Activated T-helper 1 cell treated with anti-CD3 and anti-CD28 coated beads, Interleukin-12 subunit alpha, Interleukin-12 subunit beta, Interleukin-2, Interleukin-4 antibody, amounts not matched to agents 30 ng/mL and 10 ng/mL and 1 ng/mL, durations not matched to agents 14 hours and 24 hours and 36 hours (primary cell): Measurements from ENCODE around the gene FBXW7. TPM values are rescaled to one million over a fixed set of nuclear protein-coding genes. Genes with fewer than 3 reads are reported as not detected.

ENCODE experiments used
- DNase-seq: peaks from one replicate; pipeline ENCODE4 v3.0.0; 2021; ENCODE audit warnings: low spot score
- H3K27ac Mint-ChIP-seq: one replicate; pipeline ENCODE4 v1.8.0; 2021; ENCODE audit warnings: mild to moderate bottlenecking, mixed read lengths
- H3K27me3 Mint-ChIP-seq: one replicate; pipeline ENCODE4 v1.8.0; 2022; ENCODE audit warnings: mild to moderate bottlenecking, moderate library complexity, mixed read lengths; ENCODE audit not compliant: insufficient read depth
- H3K36me3 Mint-ChIP-seq: one replicate; pipeline ENCODE4 v1.8.0; 2021; ENCODE audit warnings: low read depth, mixed read lengths
- H3K4me1 Mint-ChIP-seq: one replicate; pipeline ENCODE4 v1.8.0; 2021; ENCODE audit warnings: low read depth, mixed read lengths
- H3K4me3 Mint-ChIP-seq: one replicate; pipeline ENCODE4 v1.8.0; 2021; ENCODE audit warnings: mild to moderate bottlenecking, moderate library complexity, mixed read lengths
- H3K9me3 Mint-ChIP-seq: one replicate; pipeline ENCODE4 v1.8.0; 2021; ENCODE audit warnings: mixed read lengths
- intact Hi-C: fragments of 100-400 bp; cut with micrococcal nuclease; formaldehyde crosslinking; loops from one replicate; pipeline ENCODE4 v1.15.1; 2024
- total RNA-seq: library from RNA; stranded (reverse); gene quantifications from 2 replicates; pipeline ENCODE4 v1.2.3, GENCODE V29; 2022

Gene FBXW7
- total RNA-seq, 1 donor from 2014 or later, result 53.3 TPM

DNA sequence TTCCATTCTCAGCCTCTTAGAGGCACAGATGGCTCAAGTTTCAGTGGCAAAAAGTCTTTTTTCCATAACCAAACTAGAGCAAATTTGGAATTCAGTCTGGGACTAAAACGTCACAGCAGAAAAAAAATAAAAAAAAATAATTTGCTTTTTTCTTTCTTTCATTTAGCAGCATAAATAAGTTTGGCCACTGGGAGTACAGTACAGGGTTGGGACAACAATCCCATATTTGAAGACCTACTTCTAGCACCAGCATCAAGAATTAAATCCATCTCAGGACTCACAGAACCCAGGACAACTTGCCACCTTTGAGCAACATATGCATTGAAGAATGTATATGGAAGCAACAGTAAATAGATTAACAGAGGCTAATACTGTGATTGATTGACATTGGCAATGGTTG, 214.0 kb downstream of the FBXW7 start:
- Mint-ChIP-seq H3K36me3 (peaks cover 42% of the 10 kb centered on the region), H3K9me3 (no peaks in the 10 kb centered on the region), H3K4me1 (peaks cover 11% of the 10 kb centered on the region), H3K27ac (no peak overlapping the region), H3K4me3 (no peak overlapping the region), H3K27me3 (no peaks in the 10 kb centered on the region)
- DNase-seq, result no peak
- intact Hi-C loops, result no loop called here

- Mint-ChIP-seq H3K27me3 (no peaks in the 10 kb centered on the region), H3K4me3 (no peak overlapping the region), H3K4me1 (peaks cover 11% of the 10 kb centered on the region), H3K27ac (no peak overlapping the region), H3K36me3 (peaks cover 42% of the 10 kb centered on the region), H3K9me3 (no peaks in the 10 kb centered on the region)
- intact Hi-C loops, result no loop called here
- no peak for DNase-seq
These were observed 214.5 kb downstream of the FBXW7 start for GRCh38 chr4:152321398-152321797.

GRCh38 chr4:152316969-152317368, 218.9 kb downstream of the FBXW7 start:
- H3K27me3 Mint-ChIP-seq, result no peaks in the 10 kb centered on the region
- no peak for DNase-seq
- H3K4me3 Mint-ChIP-seq, result no peak overlapping the region
- no peaks in the 10 kb centered on the region for H3K9me3 Mint-ChIP-seq
- intact Hi-C loops, result no loop called here
- H3K4me1 Mint-ChIP-seq, result no peaks in the 10 kb centered on the region
- no peak overlapping the region for H3K27ac Mint-ChIP-seq
- peaks cover 8% of the 10 kb centered on the region for H3K36me3 Mint-ChIP-seq

DNA sequence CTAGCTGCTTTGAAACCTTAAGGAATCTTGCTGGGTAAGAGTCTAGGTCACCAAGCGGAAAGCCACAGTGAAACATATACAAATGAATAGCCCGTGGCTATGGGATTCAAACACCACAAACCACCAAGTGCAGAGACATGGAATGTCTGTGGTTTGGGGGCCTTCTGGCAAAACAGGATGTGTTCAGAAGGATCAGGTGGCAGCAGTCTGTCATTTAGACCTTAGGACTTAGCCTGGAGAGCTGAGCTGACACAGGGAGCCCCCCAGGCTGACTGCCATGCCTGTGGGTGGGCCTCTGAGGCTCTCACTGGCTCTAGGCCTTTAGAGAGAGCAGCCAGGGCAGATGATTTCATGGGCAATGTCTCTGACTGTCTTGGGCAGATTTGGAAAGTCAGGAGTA, 225.6 kb downstream of the FBXW7 start:
- Mint-ChIP-seq H3K9me3 (no peaks in the 10 kb centered on the region), H3K27ac (no peak overlapping the region), H3K4me3 (no peak overlapping the region), H3K36me3 (no peaks in the 10 kb centered on the region), H3K27me3 (peaks cover 2% of the 10 kb centered on the region), H3K4me1 (no peaks in the 10 kb centered on the region)
- no peak for DNase-seq
- intact Hi-C loops, result no loop called here

DNA sequence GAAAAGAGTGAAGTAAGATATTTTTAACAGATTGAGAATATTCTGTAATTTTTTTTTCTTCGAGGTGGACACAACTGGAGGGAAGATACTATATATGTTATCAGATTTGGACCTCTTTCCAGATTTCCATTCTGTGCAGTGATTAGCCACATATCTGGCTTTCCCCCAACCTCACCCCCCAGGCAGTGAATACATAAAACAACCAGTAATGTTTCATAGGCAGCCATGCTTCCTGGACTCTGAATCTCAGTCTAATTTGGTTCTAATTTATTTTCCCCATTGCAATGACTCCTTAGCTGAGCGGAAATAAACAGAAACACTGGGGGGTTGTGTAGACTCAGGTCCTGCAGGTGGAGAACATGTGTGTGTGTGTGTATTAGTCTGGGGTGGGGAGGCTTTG, 226.5 kb downstream of the FBXW7 start:
- Mint-ChIP-seq H3K4me1 (no peaks in the 10 kb centered on the region), H3K4me3 (no peak overlapping the region), H3K9me3 (no peaks in the 10 kb centered on the region), H3K27ac (no peak overlapping the region), H3K27me3 (peaks cover 2% of the 10 kb centered on the region), H3K36me3 (no peaks in the 10 kb centered on the region)
- DNase-seq, result no peak
- intact Hi-C loops, result no loop called here

DNA sequence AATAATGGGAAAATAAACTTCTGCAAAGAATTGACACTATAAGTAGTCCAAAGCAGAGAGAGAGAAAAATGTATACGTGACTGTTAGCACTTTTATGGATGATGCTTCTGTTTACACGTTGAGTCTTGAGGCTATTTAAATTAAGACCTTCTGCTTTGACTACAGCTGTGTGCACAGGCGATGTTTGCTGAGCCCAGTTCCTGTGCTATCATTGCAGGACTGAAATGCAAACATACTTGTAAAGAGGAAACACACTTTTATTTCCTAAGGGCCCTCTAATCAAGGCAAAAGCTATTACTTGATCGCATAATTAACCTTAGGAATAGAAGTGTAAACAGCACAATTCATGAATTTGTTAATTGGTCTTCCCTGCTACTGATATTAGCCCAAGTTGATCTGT, 226.9 kb downstream of the FBXW7 start:
- Mint-ChIP-seq H3K27me3 (peaks cover 2% of the 10 kb centered on the region), H3K36me3 (no peaks in the 10 kb centered on the region), H3K9me3 (no peaks in the 10 kb centered on the region), H3K4me1 (no peaks in the 10 kb centered on the region), H3K4me3 (no peak overlapping the region), H3K27ac (no peak overlapping the region)
- intact Hi-C loops, result no loop called here
- DNase-seq, result no peak

GRCh38 chr4:152307669-152308068, 228.2 kb downstream of the FBXW7 start:
- Mint-ChIP-seq H3K4me3 (no peak overlapping the region), H3K27me3 (peaks cover 4% of the 10 kb centered on the region), H3K27ac (no peak overlapping the region), H3K9me3 (no peaks in the 10 kb centered on the region), H3K4me1 (no peaks in the 10 kb centered on the region), H3K36me3 (no peaks in the 10 kb centered on the region)
- intact Hi-C loops, result no loop called here
- DNase-seq, result no peak

GRCh38 chr4:152306541-152306940, 229.4 kb downstream of the FBXW7 start:
- no peak for DNase-seq
- no peaks in the 10 kb centered on the region for H3K9me3 Mint-ChIP-seq
- H3K4me1 Mint-ChIP-seq, result no peaks in the 10 kb centered on the region
- intact Hi-C loops, result no loop called here
- peaks cover 5% of the 10 kb centered on the region for H3K27me3 Mint-ChIP-seq
- no peak overlapping the region for H3K4me3 Mint-ChIP-seq
- H3K36me3 Mint-ChIP-seq, result no peaks in the 10 kb centered on the region
- no peak overlapping the region for H3K27ac Mint-ChIP-seq

GRCh38 chr4:152304220-152304619, 231.7 kb downstream of the FBXW7 start:
- no peaks in the 10 kb centered on the region for H3K9me3 Mint-ChIP-seq

DNA sequence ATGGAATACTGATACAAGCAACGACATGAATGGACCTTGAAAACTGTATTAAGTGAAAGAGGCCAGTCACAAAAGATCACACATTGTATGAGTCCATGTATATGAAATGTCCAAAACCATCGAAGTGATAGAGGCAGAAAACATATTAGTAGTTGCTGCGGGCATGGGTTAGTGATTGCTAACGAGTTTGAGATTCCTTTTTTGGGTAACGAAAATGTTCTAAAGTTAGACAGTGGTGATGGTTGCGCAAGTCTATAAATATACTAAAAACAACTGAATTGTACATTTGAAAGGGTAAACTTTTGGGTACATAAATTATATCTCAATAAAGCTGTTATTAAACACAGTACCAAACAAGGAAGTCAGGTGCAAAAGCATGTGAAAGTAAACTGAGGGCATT, 234.5 kb downstream of the FBXW7 start:
- no peak for DNase-seq
- intact Hi-C loops, result no loop called here
- no peak overlapping the region for H3K27ac Mint-ChIP-seq
- no peaks in the 10 kb centered on the region for H3K9me3 Mint-ChIP-seq
- H3K4me3 Mint-ChIP-seq, result no peak overlapping the region
- H3K27me3 Mint-ChIP-seq, result peaks cover 7% of the 10 kb centered on the region
- no peaks in the 10 kb centered on the region for H3K36me3 Mint-ChIP-seq
- no peaks in the 10 kb centered on the region for H3K4me1 Mint-ChIP-seq

More at GRCh38 chr4:152304220-152304619, 231.7 kb downstream of the FBXW7 start:
- H3K4me3 Mint-ChIP-seq, result no peak overlapping the region
- DNase-seq, result no peak
- peaks cover 10% of the 10 kb centered on the region for H3K27me3 Mint-ChIP-seq
- H3K4me1 Mint-ChIP-seq, result no peaks in the 10 kb centered on the region
- intact Hi-C loops, result no loop called here
- no peak overlapping the region for H3K27ac Mint-ChIP-seq
- H3K36me3 Mint-ChIP-seq, result no peaks in the 10 kb centered on the region

- Mint-ChIP-seq H3K9me3 (no peaks in the 10 kb centered on the region), H3K4me3 (no peak overlapping the region), H3K36me3 (no peaks in the 10 kb centered on the region), H3K27ac (no peak overlapping the region), H3K4me1 (no peaks in the 10 kb centered on the region), H3K27me3 (peaks cover 7% of the 10 kb centered on the region)
- no peak for DNase-seq
- intact Hi-C loops, result no loop called here
These were observed 236.3 kb downstream of the FBXW7 start for GRCh38 chr4:152299553-152299952.

- Mint-ChIP-seq H3K36me3 (no peaks in the 10 kb centered on the region), H3K27me3 (peaks cover 9% of the 10 kb centered on the region), H3K4me1 (no peaks in the 10 kb centered on the region), H3K9me3 (no peaks in the 10 kb centered on the region), H3K27ac (no peak overlapping the region), H3K4me3 (no peak overlapping the region)
- intact Hi-C loops, result no loop called here
- no peak for DNase-seq
These were observed 239.5 kb downstream of the FBXW7 start for GRCh38 chr4:152296386-152296785.

DNA sequence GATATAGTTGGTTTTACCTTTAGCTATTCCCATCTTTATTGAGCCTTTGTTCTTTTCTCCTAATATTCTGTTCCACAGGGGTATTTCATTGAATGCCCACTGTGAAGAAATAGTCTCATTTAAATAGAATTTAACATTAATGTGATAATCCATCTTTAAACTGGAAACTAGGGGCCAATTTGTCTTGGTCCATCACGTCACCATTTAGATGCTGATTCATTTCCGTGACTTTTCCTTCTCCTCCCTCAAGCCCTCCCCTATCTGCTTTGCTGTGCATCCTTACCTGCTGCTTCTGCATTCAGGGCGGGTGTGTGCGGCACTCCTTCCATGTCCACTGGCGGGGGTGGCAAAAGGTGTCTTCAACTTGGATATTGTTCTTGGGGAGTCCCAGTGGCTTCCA, 241.1 kb downstream of the FBXW7 start:
- no peak overlapping the region for H3K4me3 Mint-ChIP-seq
- no peak for DNase-seq
- peaks cover 8% of the 10 kb centered on the region for H3K27me3 Mint-ChIP-seq
- no peaks in the 10 kb centered on the region for H3K9me3 Mint-ChIP-seq
- no peak overlapping the region for H3K27ac Mint-ChIP-seq
- H3K4me1 Mint-ChIP-seq, result no peaks in the 10 kb centered on the region
- intact Hi-C loops, result no loop called here
- no peaks in the 10 kb centered on the region for H3K36me3 Mint-ChIP-seq

- H3K4me1 Mint-ChIP-seq, result no peaks in the 10 kb centered on the region
- no peaks in the 10 kb centered on the region for H3K9me3 Mint-ChIP-seq
- DNase-seq, result no peak
- intact Hi-C loops, result no loop called here
- H3K27ac Mint-ChIP-seq, result no peak overlapping the region
- no peaks in the 10 kb centered on the region for H3K36me3 Mint-ChIP-seq
- H3K27me3 Mint-ChIP-seq, result peaks cover 5% of the 10 kb centered on the region
- no peak overlapping the region for H3K4me3 Mint-ChIP-seq
These were observed 241.6 kb downstream of the FBXW7 start for GRCh38 chr4:152294331-152294730.
